ENCODE results near the gene SLC30A5. TPM values are rescaled to one million over a fixed set of nuclear protein-coding genes. Genes with fewer than 3 reads are reported as not detected.
"Not testable (repeated sequence)": the region's sequence is repeated elsewhere in the genome, so short reads cannot be mapped to it uniquely, and the experiment has no call there.

The SLC30A5 gene
- total RNA-seq, 2 experiments from 2014 or later: 30.2 to 42.6 TPM

DNA sequence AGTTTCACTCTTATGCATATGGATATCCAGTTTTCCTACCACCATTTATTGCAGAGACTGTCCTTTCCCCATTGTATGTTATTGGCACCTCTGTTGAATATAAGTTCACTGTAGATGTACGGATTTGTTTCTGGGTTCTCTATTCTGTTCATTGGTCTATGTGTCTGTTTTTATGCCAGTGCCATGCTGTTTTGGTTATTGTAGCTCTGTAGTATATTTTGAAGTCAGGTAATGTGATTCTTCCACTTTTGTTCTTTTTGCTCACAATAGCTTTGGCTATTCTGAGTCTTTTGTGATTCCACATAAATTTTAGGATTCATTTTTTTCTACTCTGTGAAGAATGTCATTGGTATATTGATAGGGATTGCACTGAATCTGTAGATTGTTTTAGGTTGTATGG lies 47.0 kb downstream of the SLC30A5 start:
- Histone ChIP-seq H2AFZ (ENCODE audit: low read length) (no peak overlapping the region), H3K4me1 (ENCODE audit: insufficient read depth, low read length, poor library complexity, severe bottlenecking) (peaks cover 8% of the 10 kb centered on the region), H3K79me2 (ENCODE audit: insufficient read depth, low read depth, low read length) (no peaks in the 10 kb centered on the region), H4K20me1 (ENCODE audit: insufficient read depth, low read length) (no peaks in the 10 kb centered on the region), H3K4me3 (ENCODE audit: low read depth, low read length, poor library complexity, severe bottlenecking) (no peak overlapping the region), H3K36me3 (ENCODE audit: insufficient read depth, low read length) (no peaks in the 10 kb centered on the region), H3K9me3 (ENCODE audit: low read length) (peaks cover 8% of the 10 kb centered on the region; the same call in 1 of the 2 replicates), H3K27ac (ENCODE audit: low read depth, low read length, poor library complexity, severe bottlenecking) (no peak overlapping the region), H3K4me2 (ENCODE audit: low read length) (no peak overlapping the region), H3K9me2 (ENCODE audit: insufficient read depth, low read length) (no peaks in the 10 kb centered on the region)
- no TSS peak for BruUV-seq (replicated peaks)
- CTCF ChIA-PET (ENCODE audit: unreplicated experiment): interaction anchor here (0.7 kb wide), 1 partner anchor 10 kb away, joined by 3 read pairs; no protein-coding TSS in a partner anchor
- no peak for TF ChIP-seq EZH2phosphoT487 (IDR thresholded peaks at IDR 0.05; ENCODE audit: borderline replicate concordance, low read depth, low read length)
- TF ChIP-seq, protein P1, sequence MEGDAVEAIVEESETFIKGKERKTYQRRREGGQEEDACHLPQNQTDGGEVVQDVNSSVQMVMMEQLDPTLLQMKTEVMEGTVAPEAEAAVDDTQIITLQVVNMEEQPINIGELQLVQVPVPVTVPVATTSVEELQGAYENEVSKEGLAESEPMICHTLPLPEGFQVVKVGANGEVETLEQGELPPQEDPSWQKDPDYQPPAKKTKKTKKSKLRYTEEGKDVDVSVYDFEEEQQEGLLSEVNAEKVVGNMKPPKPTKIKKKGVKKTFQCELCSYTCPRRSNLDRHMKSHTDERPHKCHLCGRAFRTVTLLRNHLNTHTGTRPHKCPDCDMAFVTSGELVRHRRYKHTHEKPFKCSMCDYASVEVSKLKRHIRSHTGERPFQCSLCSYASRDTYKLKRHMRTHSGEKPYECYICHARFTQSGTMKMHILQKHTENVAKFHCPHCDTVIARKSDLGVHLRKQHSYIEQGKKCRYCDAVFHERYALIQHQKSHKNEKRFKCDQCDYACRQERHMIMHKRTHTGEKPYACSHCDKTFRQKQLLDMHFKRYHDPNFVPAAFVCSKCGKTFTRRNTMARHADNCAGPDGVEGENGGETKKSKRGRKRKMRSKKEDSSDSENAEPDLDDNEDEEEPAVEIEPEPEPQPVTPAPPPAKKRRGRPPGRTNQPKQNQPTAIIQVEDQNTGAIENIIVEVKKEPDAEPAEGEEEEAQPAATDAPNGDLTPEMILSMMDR (conservative IDR thresholded peaks at IDR 0.05; ENCODE audit: low read length): no peak
- POLR2A ChIA-PET: interaction anchor here (0.7 kb wide), 2 partner anchors 10 to 20 kb away, joined by 3 read pairs; no protein-coding TSS in a partner anchor
- no peak for DNase-seq (ENCODE audit: low spot score)
- intact Hi-C loops (cut with micrococcal nuclease; ENCODE audit: unreplicated experiment): no loop called here

DNA sequence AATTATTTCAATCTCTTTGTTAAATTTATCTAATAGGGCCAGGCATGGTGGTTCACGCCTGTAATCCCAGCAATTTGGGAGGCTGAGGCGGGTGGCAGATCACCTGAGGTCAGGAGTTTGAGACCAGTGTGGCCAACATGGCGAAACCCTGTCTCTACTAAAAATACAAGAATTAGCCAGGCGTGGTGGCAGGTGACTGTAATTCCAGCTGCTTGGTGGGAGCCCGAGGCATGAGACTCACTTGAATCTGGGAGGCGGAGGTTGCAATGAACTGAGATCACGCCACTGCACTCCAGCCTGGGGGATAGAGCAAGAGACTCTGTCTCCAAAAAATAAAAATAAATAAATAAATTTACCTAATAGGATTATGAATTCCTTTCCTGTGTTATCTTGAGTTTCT lies 54.8 kb downstream of the SLC30A5 start:
- H3K4me2 ChIP-seq (ENCODE audit: low read length); H3K27ac ChIP-seq (ENCODE audit: low read depth, low read length, poor library complexity, severe bottlenecking); BruUV-seq (replicated peaks); CTCF ChIA-PET (ENCODE audit: unreplicated experiment); H4K20me1 ChIP-seq (ENCODE audit: insufficient read depth, low read length); H3K9me3 ChIP-seq (ENCODE audit: low read length); H3K9me2 ChIP-seq (ENCODE audit: insufficient read depth, low read length); DNase-seq (ENCODE audit: low spot score); H3K4me1 ChIP-seq (ENCODE audit: insufficient read depth, low read length, poor library complexity, severe bottlenecking); H3K4me3 ChIP-seq (ENCODE audit: low read depth, low read length, poor library complexity, severe bottlenecking); H3K79me2 ChIP-seq (ENCODE audit: insufficient read depth, low read depth, low read length); POLR2A ChIA-PET; H2AFZ ChIP-seq (ENCODE audit: low read length); intact Hi-C loops (cut with micrococcal nuclease; ENCODE audit: unreplicated experiment); H3K36me3 ChIP-seq (ENCODE audit: insufficient read depth, low read length): not testable (repeated sequence)

DNA sequence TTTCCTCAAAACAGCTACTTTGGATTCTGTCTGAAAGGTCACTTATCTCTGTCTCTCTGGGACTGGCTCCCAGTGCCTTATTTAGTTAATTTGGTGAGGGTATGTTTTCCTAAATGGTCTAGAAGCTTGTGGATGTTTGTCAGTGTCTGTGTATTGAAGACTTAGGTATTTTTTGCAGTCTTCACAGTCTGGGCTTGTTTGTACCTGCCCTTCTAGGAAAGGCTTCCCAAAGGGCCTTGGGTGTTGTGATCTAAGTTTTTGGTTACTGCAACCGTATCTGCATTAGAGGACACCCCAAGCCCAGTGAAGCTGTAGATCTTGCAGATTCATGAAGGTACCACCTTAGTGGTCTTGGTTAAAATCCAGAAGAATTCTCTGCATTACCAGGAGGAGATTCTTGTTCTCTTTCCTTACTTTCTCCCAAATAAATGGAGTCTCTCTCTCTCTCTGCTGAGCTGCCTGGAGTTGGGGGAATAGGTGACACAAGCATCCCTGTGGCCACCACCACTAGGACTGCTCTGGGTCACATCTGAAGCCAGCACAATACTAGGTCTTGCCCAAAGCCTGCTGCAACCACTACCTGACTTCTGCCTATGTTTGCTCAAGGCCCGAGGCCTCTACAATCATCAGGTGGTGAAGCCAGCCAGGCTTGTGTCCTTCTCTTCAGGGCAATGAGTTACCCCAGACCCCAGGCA lies 55.3 kb downstream of the SLC30A5 start:
- CTCF ChIA-PET (ENCODE audit: unreplicated experiment): no interaction called here
- BruUV-seq (replicated peaks): no TSS peak
- no peaks in the 10 kb centered on the region for H3K4me1 ChIP-seq (ENCODE audit: insufficient read depth, low read length, poor library complexity, severe bottlenecking)

More for the DNA sequence above, 55.3 kb downstream of the SLC30A5 start:
- TF ChIP-seq EZH2phosphoT487 (IDR thresholded peaks at IDR 0.05; ENCODE audit: borderline replicate concordance, low read depth, low read length): no peak
- TF ChIP-seq, protein P1 (conservative IDR thresholded peaks at IDR 0.05; ENCODE audit: low read length): no peak
- DNase-seq (ENCODE audit: low spot score): no peak
- Histone ChIP-seq H3K4me3 (ENCODE audit: low read depth, low read length, poor library complexity, severe bottlenecking) (no peak overlapping the region), H3K9me3 (ENCODE audit: low read length) (no peaks in the 10 kb centered on the region), H3K4me2 (ENCODE audit: low read length) (no peak overlapping the region), H3K9me2 (ENCODE audit: insufficient read depth, low read length) (no peaks in the 10 kb centered on the region), H3K27ac (ENCODE audit: low read depth, low read length, poor library complexity, severe bottlenecking) (no peak overlapping the region), H4K20me1 (ENCODE audit: insufficient read depth, low read length) (no peaks in the 10 kb centered on the region), H3K36me3 (ENCODE audit: insufficient read depth, low read length) (no peaks in the 10 kb centered on the region), H3K79me2 (ENCODE audit: insufficient read depth, low read depth, low read length) (no peaks in the 10 kb centered on the region), H2AFZ (ENCODE audit: low read length) (no peak overlapping the region)
- POLR2A ChIA-PET: interaction anchor here (0.6 kb wide), 2 partner anchors 41 to 200 kb away, joined by 3 read pairs; no protein-coding TSS in a partner anchor
- intact Hi-C loops (cut with micrococcal nuclease; ENCODE audit: unreplicated experiment): no loop called here

Measured in OCI-LY7 (cell line).